Measurements from ENCODE around the gene IVD.

IVD gene

GRCh38 chr15:40425681-40426080 lies 20.1 kb downstream of the IVD start:
- no peaks in the 10 kb centered on the region for H3K9me3 ChIP-seq (ENCODE audit: low read depth, low read length)
- no peak for TF ChIP-seq FOXP2 (optimal IDR thresholded peaks at IDR 0.05; ENCODE audit: control extremely low read depth, extremely low read length, insufficient read depth)
- no peak for TF ChIP-seq POLR2AphosphoS5 (IDR thresholded peaks at IDR 0.05; ENCODE audit: borderline replicate concordance, low read depth, low read length)
- no peak for TF ChIP-seq EZH2 (IDR thresholded peaks at IDR 0.05)
- H3K9ac ChIP-seq (ENCODE audit: insufficient read length), result no peak overlapping the region
- H3K36me3 ChIP-seq (ENCODE audit: insufficient read depth, low read length), result no peaks in the 10 kb centered on the region
- no peak for DNase-seq (ENCODE audit: low read depth, low spot score)
- H3K27ac ChIP-seq, result no peak overlapping the region
- no peak overlapping the region for H3K4me3 ChIP-seq

- no peak for TF ChIP-seq EZH2 (IDR thresholded peaks at IDR 0.05)
- TF ChIP-seq FOXP2 (optimal IDR thresholded peaks at IDR 0.05; ENCODE audit: control extremely low read depth, extremely low read length, insufficient read depth), result no peak
- no peak for TF ChIP-seq POLR2AphosphoS5 (IDR thresholded peaks at IDR 0.05; ENCODE audit: borderline replicate concordance, low read depth, low read length)
- Histone ChIP-seq H3K9me3 (ENCODE audit: low read depth, low read length) (no peaks in the 10 kb centered on the region), H3K27ac (no peak overlapping the region), H3K4me3 (no peak overlapping the region), H3K36me3 (ENCODE audit: insufficient read depth, low read length) (no peaks in the 10 kb centered on the region), H3K9ac (ENCODE audit: insufficient read length) (no peak overlapping the region)
- DNase-seq (ENCODE audit: low read depth, low spot score), result no peak
Measured at GRCh38 chr15:40427188-40427587, 21.6 kb downstream of the IVD start.

- TF ChIP-seq EZH2 (IDR thresholded peaks at IDR 0.05) (no peak), POLR2AphosphoS5 (IDR thresholded peaks at IDR 0.05; ENCODE audit: borderline replicate concordance, low read depth, low read length) (no peak), FOXP2 (optimal IDR thresholded peaks at IDR 0.05; ENCODE audit: control extremely low read depth, extremely low read length, insufficient read depth) (no peak)
- Histone ChIP-seq H3K9ac (ENCODE audit: insufficient read length) (no peak overlapping the region), H3K36me3 (ENCODE audit: insufficient read depth, low read length) (no peaks in the 10 kb centered on the region), H3K27ac (no peak overlapping the region), H3K4me3 (no peak overlapping the region), H3K9me3 (ENCODE audit: low read depth, low read length) (no peaks in the 10 kb centered on the region)
- DNase-seq (ENCODE audit: low read depth, low spot score), result no peak
Measured at GRCh38 chr15:40428185-40428584, 22.6 kb downstream of the IVD start.

DNA sequence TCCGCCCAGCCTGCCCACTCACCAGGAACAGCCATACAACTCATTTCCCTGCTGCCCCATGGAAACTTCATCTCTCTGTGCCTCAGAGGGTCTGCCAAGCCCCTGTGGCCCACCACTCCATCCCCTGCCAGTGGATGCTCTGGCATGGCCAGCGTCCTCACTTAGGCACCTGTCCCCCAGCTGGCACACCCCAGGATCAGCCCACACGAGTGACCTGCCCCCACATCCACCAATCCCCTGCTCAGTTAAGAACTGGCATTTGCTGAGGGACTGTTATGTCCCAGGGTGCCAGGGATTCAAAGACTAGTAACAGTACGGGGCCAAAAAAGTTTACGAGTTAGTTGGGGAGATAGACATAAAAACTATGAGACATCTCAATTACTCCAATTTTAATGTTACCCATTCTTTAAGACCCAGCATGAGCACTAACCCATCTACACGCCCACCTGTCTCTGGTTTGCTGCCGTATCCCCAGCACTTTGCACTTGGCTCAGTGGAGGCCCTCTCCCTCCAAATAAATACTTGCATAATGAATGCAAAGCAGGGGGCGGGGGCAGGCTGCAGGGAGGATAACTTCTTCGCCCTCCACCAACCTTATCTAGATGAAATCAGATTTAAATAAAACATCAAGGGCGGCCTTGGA lies 23.6 kb downstream of the IVD start:
- H3K4me3 ChIP-seq, result no peak overlapping the region
- no peak for TF ChIP-seq EZH2 (IDR thresholded peaks at IDR 0.05)
- no peak for TF ChIP-seq FOXP2 (optimal IDR thresholded peaks at IDR 0.05; ENCODE audit: control extremely low read depth, extremely low read length, insufficient read depth)
- no peak for TF ChIP-seq POLR2AphosphoS5 (IDR thresholded peaks at IDR 0.05; ENCODE audit: borderline replicate concordance, low read depth, low read length)
- DNase-seq (ENCODE audit: low read depth, low spot score), result no peak
- no peak overlapping the region for H3K9ac ChIP-seq (ENCODE audit: insufficient read length)
- no peaks in the 10 kb centered on the region for H3K36me3 ChIP-seq (ENCODE audit: insufficient read depth, low read length)
- H3K27ac ChIP-seq, result no peak overlapping the region
- no peaks in the 10 kb centered on the region for H3K9me3 ChIP-seq (ENCODE audit: low read depth, low read length)

GRCh38 chr15:40430271-40430805 lies 24.7 kb downstream of the IVD start:
- Histone ChIP-seq H3K4me3 (peak overlapping the region; percentile 22; the same call in 1 of the 2 replicates), H3K9ac (ENCODE audit: insufficient read length) (no peak overlapping the region), H3K36me3 (ENCODE audit: insufficient read depth, low read length) (no peaks in the 10 kb centered on the region), H3K9me3 (ENCODE audit: low read depth, low read length) (no peaks in the 10 kb centered on the region), H3K27ac (peak overlapping the region; percentile 52; the same call in 1 of the 2 replicates)
- no peak for TF ChIP-seq EZH2 (IDR thresholded peaks at IDR 0.05)
- no peak for TF ChIP-seq POLR2AphosphoS5 (IDR thresholded peaks at IDR 0.05; ENCODE audit: borderline replicate concordance, low read depth, low read length)
- TF ChIP-seq FOXP2 (optimal IDR thresholded peaks at IDR 0.05; ENCODE audit: control extremely low read depth, extremely low read length, insufficient read depth), result no peak
- DNase-seq (ENCODE audit: low read depth, low spot score), result no peak

DNA sequence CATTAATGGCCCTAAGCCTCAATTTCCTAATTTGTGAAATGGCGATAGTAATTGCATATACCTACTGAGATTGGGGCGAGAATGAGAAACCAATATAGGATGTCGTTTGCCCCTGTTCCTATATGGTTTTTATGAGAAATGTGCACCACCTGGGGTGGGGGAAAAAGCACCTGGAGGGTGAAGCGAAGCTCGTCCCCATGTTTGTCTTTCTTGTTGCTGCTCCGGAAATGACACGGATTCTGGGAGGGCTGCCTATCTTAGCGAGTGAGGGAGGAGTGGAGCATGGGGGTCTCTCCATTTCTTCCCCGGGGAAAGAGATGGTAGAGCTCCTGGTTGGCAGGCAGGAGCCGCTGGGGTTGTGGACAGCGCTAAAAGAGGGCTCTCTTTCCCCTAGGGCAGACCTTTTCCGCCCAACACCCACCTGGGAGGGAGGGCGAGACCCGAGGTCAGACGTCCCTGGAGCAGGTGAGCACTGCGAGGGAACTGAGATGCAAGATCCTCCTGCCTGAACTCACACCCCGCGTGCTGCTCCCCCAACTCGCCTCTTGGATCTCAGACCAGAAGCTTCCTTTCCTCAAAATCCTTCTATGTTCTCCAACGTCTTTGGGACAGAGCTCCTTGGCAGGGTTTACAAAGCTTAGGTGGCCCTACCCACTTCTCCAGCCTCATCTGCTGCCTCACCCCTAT lies 29.6 kb downstream of the IVD start:
- Histone ChIP-seq H3K9me3 (ENCODE audit: low read depth, low read length) (no peaks in the 10 kb centered on the region), H3K27ac (no peak overlapping the region), H3K36me3 (ENCODE audit: insufficient read depth, low read length) (no peaks in the 10 kb centered on the region), H3K4me3 (no peak overlapping the region), H3K9ac (ENCODE audit: insufficient read length) (no peak overlapping the region)
- no peak for DNase-seq (ENCODE audit: low read depth, low spot score)
- no peak for TF ChIP-seq EZH2 (IDR thresholded peaks at IDR 0.05)
- no peak for TF ChIP-seq POLR2AphosphoS5 (IDR thresholded peaks at IDR 0.05; ENCODE audit: borderline replicate concordance, low read depth, low read length)
- TF ChIP-seq FOXP2 (optimal IDR thresholded peaks at IDR 0.05; ENCODE audit: control extremely low read depth, extremely low read length, insufficient read depth), result no peak

GRCh38 chr15:40435710-40436089 lies 30.1 kb downstream of the IVD start:
- Histone ChIP-seq H3K36me3 (ENCODE audit: insufficient read depth, low read length) (no peaks in the 10 kb centered on the region), H3K9ac (ENCODE audit: insufficient read length) (no peak overlapping the region), H3K9me3 (ENCODE audit: low read depth, low read length) (no peaks in the 10 kb centered on the region), H3K27ac (no peak overlapping the region), H3K4me3 (peak overlapping the region; percentile 74; the same call in 1 of the 2 replicates)
- no peak for TF ChIP-seq FOXP2 (optimal IDR thresholded peaks at IDR 0.05; ENCODE audit: control extremely low read depth, extremely low read length, insufficient read depth)
- no peak for TF ChIP-seq POLR2AphosphoS5 (IDR thresholded peaks at IDR 0.05; ENCODE audit: borderline replicate concordance, low read depth, low read length)
- TF ChIP-seq EZH2 (IDR thresholded peaks at IDR 0.05), result no peak
- DNase-seq (ENCODE audit: low read depth, low spot score), result no peak

- Histone ChIP-seq H3K9me3 (ENCODE audit: low read depth, low read length) (no peaks in the 10 kb centered on the region), H3K27ac (no peak overlapping the region), H3K9ac (ENCODE audit: insufficient read length) (peak overlapping the region; percentile 49), H3K4me3 (peak overlapping the region; percentile 74), H3K36me3 (ENCODE audit: insufficient read depth, low read length) (no peaks in the 10 kb centered on the region)
- TF ChIP-seq FOXP2 (optimal IDR thresholded peaks at IDR 0.05; ENCODE audit: control extremely low read depth, extremely low read length, insufficient read depth), result no peak
- no peak for TF ChIP-seq EZH2 (IDR thresholded peaks at IDR 0.05)
- TF ChIP-seq POLR2AphosphoS5 (IDR thresholded peaks at IDR 0.05; ENCODE audit: borderline replicate concordance, low read depth, low read length), result no peak
- DNase-seq (ENCODE audit: low read depth, low spot score), result no peak
Measured at GRCh38 chr15:40436116-40436891, 30.7 kb downstream of the IVD start.
